ENCODE measurements around the gene SLC35G2.

Gene SLC35G2

GRCh38 chr3:136904746-136905145 is 85.8 kb downstream of the SLC35G2 start:
- TF ChIP-seq MYC (IDR thresholded peaks at IDR 0.05; ENCODE audit: low read depth, low read length) (no peak), MAX (IDR thresholded peaks at IDR 0.05; ENCODE audit: low read depth, low read length) (no peak), CTCF (IDR thresholded peaks at IDR 0.05; ENCODE audit: low read depth, low read length) (no peak), POLR2A (IDR thresholded peaks at IDR 0.05; ENCODE audit: extremely low read depth, insufficient read length) (no peak)
- no peak overlapping the region for H3K4me3 ChIP-seq (ENCODE audit: low read depth, low read length)
- no peak for DNase-seq (ENCODE audit: low read depth)
